ENCODE data around the gene PDGFB.
"Not testable (repeated sequence)": the region's sequence is repeated elsewhere in the genome, so short reads cannot be mapped to it uniquely, and the experiment has no call there.

PDGFB gene

GRCh38 chr22:39223091-39223710 lies 21.6 kb downstream of the PDGFB start:
- DNase-seq, result no peak

DNA sequence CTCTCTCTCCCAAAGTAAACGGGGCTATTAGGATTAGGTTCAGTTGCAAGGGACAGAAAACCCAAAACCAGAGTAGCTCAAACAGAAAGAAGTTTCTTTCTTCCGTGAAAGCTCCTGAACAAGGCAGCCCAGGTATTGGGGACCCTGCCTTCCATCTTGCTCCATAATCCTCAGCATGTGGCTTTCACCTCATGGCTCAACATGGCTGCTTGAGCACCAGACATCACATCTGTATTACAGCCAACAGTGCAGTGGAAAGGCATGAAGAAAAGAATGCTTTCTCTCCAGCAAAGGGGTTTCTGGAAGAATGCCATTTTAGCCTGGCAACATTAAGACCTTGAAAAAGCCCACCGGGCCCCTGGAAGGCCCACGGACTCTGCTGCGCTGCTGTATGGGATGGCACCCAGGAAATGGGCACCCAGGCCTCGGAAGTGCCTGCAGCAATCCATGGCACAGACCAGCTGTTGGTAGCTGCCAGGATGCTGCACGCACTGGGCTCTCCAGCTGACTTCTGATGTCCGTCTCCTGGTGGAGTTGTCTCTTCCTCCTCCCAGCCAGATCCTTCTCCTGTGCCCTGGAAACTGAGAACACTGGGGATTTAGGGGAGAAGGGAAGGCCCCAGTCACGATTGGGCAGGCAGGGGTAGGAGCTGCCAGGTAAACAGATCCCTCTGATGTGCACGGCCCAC lies 22.6 kb downstream of the PDGFB start:
- no peak for DNase-seq

DNA sequence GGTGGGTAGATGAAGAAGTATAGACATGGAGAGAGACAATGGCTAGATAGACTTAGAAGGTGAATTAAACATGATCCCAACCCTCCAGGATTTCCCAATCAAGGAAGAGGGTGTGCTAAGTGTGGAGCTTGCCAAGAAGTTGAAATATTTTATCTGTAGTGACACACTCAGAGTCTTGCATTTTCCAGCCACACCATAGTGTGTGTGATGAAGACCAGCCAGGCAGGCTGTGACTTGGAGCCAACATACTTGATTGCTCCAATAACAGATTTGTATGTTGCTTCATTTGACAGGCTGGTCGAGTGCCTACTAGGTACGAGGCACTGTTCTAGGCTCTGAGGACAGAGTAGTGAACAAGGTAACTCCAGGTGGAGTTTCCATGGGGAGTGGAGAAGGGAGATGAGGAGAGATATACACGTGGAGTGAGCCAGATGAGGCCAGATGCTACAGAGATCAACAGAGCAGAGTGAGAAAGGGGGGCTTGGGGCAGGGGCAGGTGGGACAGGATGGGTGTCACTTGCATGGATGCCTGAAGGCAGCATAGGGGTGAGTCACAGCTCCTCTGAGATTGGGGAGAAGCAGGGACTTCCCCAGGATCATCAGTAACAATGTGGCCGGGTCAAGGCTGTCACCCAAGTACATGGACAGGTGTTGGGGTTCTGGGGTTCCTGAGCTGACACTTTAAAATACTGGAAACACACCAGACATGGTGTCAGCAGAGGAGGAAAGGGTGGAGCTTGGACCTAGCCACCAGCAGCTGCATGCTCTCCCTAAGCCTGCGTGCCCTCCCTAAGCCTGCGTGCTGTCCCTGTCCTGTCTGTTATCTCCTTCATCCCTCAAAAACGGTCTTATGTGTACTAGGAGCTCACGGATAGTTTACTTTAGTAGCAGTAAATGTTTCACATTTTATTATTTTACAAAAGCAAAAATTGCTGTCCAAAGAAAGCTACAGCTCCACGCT lies 23.6 kb downstream of the PDGFB start:
- DNase-seq, result no peak

DNA sequence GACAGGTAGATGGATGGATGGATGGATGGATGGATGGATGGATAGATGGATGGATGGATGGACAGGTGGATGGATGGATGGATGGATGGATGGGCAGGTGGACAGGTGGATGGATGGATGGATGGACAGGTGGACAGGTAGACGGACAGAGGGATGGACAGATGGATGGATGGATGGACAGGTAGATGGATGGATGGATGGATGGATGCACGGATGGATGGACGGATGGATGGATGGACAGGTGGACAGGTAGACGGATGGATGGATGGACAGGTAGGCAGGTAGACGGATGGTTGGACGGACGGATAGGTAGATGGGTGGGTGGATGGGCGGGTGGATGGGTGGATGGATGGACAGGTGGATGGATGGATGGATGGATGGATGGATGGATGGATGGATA lies 24.3 kb downstream of the PDGFB start:
- DNase-seq, result no peak

DNA sequence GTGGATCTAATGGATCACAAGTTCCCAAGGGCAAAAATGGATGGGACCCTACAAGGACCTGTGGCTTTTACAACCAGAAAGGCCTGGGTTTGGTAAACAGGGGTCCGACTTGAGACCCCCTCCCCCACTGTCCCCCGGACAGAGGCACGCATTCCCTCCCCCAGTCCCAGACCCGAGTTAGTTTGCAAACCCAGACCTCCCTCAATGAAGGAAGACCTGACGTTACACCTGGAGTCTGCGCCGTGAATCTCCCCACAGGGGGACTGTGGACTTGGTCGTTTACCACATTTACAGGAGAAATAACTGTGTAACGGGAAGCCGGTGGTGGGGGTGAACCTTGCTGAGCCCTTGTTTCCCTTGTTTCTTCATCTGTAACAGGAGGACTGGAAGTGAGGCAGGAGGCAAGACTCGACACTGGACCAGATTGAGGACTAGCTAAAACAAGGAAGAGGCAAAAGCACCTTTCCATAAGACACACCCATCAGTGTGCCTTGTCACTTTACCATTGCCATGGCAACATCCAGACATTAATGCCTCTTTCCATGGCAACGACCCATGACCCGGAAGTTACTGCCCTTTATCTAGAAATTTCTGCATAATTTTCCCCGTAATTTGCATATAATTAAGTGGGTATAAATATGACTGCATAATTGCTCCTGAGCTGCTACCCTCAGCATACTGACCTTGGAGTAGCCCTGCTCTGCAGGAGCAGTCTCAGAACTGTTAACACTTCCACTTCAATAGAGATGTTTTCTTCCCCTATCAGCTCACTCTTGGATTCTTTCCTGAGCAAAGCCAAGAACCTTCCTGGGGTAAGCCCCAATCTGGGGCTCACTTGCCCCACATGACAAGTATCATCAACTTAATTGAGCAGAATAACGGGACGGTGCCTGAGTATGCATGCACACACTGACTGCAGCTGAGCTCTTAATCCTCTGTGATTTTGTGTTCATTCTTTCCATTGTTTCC lies 25.4 kb downstream of the PDGFB start:
- DNase-seq, result no peak

GRCh38 chr22:39218432-39218831 lies 26.4 kb downstream of the PDGFB start:
- not testable (repeated sequence) for DNase-seq

DNA sequence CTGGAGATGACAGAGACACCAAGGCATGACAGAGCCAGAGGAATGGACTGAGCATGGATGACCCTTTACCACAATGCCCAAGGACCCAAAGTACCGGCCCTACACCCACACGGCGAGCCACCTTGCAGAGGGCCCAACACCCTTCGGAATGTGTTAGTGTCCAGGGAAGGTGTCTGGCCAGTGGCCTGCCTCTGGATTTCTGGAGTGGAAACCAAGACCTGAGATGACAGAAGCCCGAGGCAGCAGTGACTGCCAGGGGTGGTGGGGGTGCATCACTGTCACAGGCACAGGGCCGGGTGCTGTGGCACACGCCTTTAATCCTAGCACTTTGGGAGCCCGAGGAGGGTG lies 28.7 kb downstream of the PDGFB start:
- DNase-seq, result no peak

DNA sequence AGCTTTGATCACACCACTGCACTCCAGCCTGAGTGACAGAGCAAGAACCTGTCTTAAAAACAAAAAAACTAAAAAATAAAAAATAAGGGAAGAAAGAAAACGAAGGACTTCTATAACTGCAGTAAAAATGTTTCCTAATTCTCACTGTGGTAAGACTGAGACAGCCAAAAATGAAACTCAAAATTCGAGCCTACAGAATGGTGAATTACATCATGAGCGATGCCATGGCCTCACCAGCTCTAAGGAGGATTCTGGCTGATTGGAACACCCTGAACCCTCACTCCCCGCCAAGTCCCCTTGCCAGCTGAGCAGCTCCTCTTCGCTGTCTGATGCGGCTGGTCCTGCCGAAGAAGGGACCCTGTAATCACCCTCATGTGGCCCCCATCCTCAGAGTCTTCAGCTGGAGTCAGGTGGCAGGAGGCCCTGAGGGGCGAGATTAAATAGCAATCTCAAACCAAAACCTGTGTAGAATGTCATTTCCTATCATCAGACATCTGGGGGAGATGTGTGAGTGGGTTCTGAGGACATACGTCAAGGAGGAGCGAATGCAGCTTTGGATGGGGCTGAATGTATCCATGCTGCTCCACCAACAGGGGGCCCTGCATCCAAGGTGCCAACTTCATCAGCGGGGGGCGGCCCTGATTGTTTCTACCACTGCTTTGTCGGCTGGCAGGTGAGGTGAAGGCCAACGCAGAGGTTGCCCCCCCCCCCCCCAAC lies 29.2 kb downstream of the PDGFB start:
- DNase-seq, result no peak

DNA sequence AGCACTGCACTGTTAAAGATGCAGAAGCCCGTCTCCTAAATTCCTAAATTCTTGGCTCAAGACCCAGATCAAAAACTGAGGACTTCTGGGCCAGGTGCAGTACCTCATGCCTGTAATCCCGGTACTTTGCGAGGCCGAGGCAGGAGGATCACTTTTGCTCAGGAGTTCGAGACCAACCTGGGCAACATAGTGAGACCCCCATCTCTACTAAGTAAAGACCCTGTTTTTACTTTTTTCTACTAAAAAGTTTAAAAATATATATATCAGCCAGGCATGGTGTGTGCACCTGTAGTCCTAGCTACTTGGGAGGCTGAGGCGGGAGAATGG lies 29.7 kb downstream of the PDGFB start:
- no peak for DNase-seq

- DNase-seq, result no peak
Observed at GRCh38 chr22:39214383-39215069, 30.3 kb downstream of the PDGFB start.

DNA sequence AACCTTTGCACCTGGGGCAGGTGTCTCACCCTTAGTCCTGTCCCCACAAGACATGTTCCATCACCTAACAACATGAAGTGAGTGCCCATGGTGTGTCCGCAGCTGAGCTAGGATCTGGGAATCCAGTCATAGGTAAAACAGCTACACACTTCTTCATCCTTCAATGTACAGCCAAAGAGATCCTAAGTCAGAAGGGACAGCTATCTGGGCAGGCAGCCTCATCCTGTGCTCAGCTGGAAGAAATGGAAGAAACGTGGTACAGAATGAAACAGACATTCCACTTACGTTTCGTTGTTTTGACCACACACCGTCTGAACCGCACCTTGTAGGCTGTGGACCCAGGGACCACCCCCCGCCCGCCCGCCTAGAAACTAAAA lies 30.8 kb downstream of the PDGFB start:
- DNase-seq, result no peak

DNA sequence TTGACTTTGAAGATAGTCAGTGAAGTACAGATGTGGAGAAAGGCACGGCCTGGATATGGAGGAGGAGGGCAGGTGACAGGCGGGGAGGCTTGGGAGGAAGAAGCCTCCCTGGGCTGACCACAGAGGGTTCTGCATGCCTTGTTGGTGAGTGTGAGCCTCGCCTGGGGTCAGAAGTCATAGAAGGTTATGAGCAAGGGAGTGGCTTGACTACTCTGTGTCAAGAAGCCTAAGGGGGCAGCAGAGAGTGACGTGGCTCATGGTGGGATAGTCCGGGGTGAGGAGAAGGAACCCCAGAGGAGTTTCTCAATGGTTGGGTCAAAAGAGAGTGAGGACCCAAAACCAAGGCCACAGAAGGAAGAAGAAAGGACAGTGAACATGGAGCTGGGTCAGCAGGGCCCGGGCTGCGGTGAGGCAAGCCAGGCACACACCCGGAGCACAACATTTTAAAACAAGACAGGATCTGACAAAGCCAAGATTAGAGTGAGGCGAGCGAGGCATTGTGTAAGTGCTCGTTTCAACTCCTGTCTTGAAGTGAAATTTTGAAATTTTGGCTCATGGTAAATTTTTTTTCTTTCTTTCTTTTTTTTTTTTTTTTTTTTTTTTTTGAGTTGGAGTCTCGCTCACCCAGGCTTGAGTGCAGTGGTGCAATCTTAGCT lies 31.9 kb downstream of the PDGFB start:
- DNase-seq, result no peak

GRCh38 chr22:39209756-39210155 lies 35.0 kb downstream of the PDGFB start:
- DNase-seq, result peak; percentile 90

DNA sequence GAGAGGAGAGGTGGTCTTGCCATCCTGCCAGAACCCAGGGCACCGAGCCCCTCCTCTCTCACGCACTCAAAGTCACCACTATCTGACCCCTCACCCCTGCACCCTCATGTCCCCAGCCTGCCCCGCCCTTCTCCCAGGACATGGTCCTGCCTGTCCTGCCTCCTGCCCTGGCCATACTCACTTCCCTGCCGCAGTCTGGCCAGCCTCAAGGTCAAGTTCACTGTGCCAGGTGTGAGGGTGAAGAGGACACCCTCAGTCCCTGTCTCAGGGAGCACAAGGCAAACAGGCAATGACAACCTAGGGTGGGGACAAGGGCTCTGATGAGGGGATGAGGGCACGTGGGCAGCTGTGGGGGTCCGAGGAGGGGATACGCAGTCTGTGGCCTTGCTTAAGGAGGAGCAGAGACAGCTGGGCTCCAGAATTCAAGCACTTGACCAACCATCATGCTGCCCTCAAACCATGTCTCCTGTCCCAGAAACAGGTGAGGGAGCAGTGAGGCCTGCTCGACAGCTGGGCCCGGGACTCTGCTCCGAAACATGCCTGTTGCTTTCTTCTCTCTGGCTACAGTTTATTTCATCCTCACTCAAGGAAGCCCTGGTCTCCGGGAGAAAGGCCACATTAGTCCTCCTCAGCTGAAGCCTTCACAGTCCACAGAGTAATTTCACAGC lies 36.6 kb downstream of the PDGFB start:
- no peak for DNase-seq

DNA sequence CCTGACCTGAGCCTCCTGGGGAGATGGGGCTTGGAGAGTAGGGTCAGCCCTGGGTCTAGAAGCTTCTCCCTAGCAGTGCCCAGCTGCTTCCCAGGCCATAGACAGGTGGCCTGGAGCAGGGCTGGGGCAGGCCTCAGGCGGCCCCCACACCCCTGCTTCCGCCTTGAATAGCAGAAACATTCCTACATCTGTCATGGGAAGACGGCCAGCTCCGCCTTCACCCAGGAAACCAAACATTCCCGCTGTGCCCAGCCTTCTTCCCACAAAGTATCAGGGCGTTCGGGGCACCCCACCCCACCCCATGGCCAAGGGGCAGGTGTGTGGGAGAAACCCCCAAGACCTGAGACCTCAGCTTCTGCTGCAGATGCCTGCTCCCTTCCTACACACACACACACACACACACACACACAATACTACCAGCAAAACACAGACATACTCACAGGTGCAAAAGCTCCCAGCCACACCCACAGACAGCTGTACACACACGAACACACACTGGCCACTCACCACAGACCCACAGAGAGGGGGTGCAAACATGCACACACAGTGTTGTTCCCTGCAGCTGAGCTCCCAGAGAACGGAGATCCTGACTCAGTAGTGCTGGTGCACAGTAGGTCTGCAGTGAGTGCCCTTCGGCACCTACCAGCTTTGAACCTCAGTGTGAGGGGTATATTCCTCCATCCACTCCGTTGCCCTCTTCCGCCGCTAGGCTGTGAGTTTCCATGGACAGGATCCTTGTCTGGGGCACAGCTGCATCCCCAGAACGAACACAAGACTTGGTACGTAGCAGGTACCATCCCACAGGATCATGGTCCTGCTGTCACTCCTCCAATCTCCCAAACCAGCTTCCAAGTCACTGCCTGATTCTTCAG lies 37.4 kb downstream of the PDGFB start:
- DNase-seq, result peak; percentile 9

GRCh38 chr22:39206491-39206890 lies 38.3 kb downstream of the PDGFB start:
- no peak for DNase-seq

GRCh38 chr22:39205344-39206021 lies 39.3 kb downstream of the PDGFB start:
- no peak for DNase-seq

- no peak for DNase-seq
Observed at GRCh38 chr22:39204216-39204615, 40.6 kb downstream of the PDGFB start.

DNA sequence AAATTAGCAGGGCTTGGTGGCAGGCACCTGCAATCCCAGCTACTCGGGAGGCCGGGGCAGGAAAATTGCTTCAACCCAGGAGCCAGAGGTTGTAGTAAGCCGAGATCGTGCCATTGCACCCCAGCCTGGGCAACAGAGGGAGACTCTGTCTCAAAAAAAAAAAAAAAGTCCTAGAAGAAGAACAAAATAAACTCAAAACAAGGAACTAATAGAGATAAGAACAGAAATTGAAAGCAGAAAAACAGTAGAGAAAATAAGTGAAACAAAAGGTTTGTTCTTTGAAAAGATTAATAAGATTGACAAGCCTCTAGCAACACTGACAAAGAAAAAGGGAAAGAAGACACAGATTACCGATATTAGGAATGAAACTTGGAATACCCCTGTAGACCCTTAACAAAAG lies 47.2 kb downstream of the PDGFB start:
- DNase-seq, result no peak

All from NCI-H510A (cell line).